Measurements from ENCODE around the gene MRI1.

GRCh38 chr19:13797058-13797440 lies 32.7 kb downstream of the MRI1 start:
- TF ChIP-seq CTCF (IDR thresholded peaks at IDR 0.05) (no peak), EP300 (IDR thresholded peaks at IDR 0.05) (no peak)

Measured in suprapubic skin (tissue), 3 donors.